Activated gamma-delta T cell treated with anti-CD3 and anti-CD28 coated beads, Interleukin-2, amount 50 U/mL, for 16 hours (primary cell): ENCODE measurements around the gene CRYGB.

Source experiments
- DNase-seq: peaks from one replicate; pipeline ENCODE4 v3.0.0-alpha.2; 2020; ENCODE audit warnings: low read depth

The CRYGB gene, protein sequence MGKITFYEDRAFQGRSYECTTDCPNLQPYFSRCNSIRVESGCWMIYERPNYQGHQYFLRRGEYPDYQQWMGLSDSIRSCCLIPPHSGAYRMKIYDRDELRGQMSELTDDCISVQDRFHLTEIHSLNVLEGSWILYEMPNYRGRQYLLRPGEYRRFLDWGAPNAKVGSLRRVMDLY

DNA sequence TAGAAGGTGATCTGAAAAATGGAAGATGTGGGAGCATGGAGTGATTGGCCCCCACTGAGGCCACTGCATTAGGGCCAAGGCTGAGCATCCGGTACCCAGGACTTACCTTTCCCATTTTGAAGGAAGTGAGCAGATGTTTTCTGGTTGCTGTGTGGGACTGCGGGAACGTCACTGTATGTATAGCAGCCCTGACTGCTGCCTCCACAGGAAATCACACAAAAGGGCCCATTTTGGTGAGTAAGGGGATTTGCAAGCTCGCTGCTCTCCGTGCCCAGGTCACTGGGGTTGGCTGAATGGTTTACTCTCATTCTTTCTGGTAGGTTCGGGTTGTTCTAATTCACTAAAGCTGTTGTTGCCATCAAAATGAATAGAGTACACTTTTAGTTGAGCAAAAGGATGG is at the start of gene CRYGB:
Gene CRYGB (minus strand): TSS at position 153 of the 400 bp plus-strand sequence. CDS start 38 bp downstream, at position 115.
- no peak for DNase-seq

GRCh38 chr2:208195531-208195930 is 49.6 kb upstream of the CRYGB start:
- DNase-seq = no peak

GRCh38 chr2:208192611-208193236 is 46.8 kb upstream of the CRYGB start:
- no peak for DNase-seq

GRCh38 chr2:208189810-208190503 is 44.0 kb upstream of the CRYGB start, which contains the start of gene C2orf80:
TSS of gene C2orf80 (minus strand) at chr2:208190030. CDS start at chr2:208186986, 3,044 bp downstream.
- no peak for DNase-seq

DNA sequence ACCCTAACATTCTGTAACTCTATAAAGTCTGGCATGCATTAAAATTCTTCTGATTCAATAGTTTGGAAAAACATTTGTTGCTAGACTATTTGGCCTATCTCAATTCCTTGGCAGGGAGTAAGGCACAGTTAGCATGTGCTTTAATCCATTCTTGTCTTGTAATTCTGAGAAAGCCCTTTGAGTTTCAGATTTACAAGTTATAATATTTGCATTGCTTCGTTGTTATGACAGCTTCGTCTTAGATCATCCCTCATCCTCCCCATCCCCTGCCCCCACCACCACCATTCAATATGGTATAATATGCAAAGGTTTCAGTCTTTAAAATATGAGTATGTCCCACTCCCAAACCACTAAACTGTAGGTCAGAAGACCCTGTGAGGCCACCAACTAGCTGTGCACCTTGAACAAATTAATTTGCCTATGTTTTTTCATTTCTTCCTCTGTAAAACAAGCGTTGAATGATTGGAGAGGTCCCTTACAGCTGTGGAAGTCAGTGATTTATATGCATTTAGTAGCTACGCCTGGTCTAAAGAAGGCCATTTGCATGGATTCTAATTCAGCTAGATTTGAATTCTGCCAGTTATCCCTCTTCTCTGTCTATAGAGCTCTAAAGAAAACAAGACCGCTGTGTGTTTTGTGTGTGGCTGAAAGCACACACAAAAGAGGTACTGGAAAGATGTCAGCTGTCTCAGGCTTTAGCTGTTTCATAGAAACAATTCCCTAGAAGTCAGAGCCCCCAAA is 43.3 kb upstream of the CRYGB start:
- no peak for DNase-seq

- DNase-seq = no peak
Measured at GRCh38 chr2:208186893-208187292, 40.9 kb upstream of the CRYGB start.

GRCh38 chr2:208186465-208186864 is 40.5 kb upstream of the CRYGB start:
- no peak for DNase-seq

DNA sequence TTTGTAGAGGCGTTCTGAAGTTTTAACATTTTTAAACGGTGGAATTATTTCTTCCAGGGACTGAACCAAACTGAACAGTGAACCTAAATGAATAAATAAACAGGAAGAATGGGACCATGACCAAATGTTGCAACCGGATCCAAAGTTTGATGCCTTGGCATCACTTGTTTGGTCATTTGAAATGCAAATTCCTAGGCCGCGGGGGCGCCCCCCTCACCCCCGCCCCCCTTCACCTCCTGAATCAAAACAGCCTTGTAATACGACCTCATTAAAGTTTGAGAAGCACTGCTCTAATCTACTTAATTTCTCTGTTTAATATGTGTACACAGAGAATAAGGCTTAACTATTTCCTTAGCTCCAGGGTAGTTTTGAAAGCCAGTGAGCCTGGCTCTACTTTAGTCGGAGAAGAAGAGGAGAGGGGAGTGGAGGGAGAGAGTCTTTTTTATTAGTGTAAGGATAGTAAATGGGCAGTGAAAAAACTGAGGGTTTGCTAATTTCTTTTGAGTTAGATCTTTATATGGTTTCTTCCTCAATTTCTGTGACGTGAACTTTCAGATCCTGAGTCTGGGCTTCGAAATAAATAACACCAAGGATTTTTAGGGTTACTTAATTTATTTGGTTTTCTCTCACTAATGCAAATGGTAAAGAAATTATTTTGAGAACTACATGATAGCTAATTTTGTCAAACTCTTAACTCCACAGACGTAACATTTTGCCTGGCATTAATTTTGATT is 38.2 kb upstream of the CRYGB start:
- no peak for DNase-seq

- DNase-seq = no peak
Measured at GRCh38 chr2:208183526-208183925, 37.6 kb upstream of the CRYGB start.

- DNase-seq = no peak
Measured at GRCh38 chr2:208182835-208183234, 36.9 kb upstream of the CRYGB start.

DNA sequence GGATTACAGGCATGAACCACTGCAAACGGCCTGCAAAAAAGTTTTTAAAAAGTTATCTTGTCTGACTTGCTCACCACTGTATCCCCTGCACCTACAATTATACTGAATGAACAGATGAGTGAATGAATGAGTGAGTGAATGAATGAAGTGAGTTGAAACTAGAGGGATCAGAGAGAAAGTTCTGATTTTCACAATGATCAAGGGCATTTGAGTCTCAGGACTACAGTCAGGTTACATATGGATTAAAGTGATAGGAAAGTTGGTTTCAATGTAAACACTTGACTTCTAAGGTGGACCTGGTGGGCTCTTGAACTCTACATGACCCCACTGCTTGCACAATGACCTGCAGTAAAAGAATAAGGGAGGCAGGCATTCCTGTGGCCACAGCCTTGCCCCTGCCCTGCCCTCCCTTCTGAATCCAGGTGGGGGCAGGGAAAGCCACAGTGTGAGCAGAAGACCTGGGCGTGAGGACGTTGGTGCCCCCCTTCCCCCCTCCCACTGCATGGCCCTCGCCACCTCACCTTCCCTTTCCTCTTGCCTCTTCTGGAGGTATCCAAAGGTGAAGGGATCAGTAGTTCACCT is 33.2 kb upstream of the CRYGB start:
- DNase-seq = no peak

GRCh38 chr2:208175840-208176153 is 29.8 kb upstream of the CRYGB start:
- no peak for DNase-seq

DNA sequence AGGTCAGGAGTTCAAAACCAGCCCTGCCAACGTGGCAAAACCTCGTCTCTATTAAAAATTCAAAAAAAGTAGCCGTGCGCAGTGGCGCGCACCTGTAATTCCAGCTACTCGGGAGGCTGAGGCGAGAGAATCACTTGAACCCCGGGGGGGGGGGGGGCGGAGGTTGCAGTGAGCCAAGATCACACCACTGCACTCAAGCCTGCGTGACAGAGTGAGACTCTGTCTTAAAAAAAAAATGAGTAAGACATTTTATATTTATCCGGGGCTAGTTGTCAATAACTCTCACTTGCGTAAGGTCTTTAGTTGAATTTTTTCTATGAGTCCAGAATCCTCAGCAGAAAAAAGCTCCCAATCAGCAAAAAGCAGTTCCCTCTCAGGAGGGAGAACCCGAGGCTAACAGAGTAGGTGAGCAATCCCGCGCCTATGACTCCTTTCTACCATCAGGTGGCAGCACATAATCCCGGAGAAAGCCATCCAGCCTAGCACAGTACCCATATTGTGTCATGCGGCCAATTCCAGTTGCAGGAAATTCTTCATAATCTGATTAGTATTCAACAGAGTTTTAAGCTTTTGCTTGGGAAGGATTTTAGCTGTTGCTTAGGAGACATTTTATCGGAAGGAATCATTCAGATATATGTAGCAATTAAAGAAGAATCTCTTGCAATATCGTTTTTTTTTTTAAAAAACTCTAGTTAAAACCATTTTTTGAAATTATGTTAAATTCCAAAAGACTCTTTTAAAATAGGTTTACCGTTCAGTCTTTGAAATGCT is 29.3 kb upstream of the CRYGB start:
- DNase-seq = peak; percentile 33

GRCh38 chr2:208174144-208174543 is 28.2 kb upstream of the CRYGB start:
- no peak for DNase-seq

GRCh38 chr2:208172125-208172524 is 26.2 kb upstream of the CRYGB start:
- no peak for DNase-seq

GRCh38 chr2:208164951-208165755 is 19.2 kb upstream of the CRYGB start:
- no peak for DNase-seq

- no peak for DNase-seq
Measured at GRCh38 chr2:208163489-208163888, 17.5 kb upstream of the CRYGB start, which contains the start of gene CRYGA. TSS of gene CRYGA (minus strand) at chr2:208163589. CDS start at chr2:208163556, 33 bp downstream.

- DNase-seq = no peak
Measured at GRCh38 chr2:208156439-208156838, 10.5 kb upstream of the CRYGB start.

GRCh38 chr2:208153156-208153555 is 7.2 kb upstream of the CRYGB start:
- no peak for DNase-seq

DNA sequence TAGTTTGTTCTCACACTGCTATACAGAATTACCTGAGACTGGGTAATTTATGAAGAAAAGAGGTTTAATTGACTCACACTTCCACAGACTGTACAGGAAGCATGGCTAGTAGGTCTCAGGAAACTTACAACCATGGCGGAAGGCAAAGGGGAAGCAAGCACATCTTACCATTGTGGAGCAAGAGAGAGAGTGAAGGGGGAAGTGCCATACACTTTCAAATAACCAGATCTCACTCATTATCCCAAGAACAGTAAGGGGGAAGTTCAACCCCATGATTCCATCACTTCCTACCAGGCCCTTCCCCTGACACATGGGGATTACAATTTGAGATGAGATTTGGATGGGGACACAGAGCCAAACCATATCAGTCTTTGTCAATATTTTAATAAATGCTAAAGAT is 5.0 kb upstream of the CRYGB start:
- DNase-seq = no peak
